Activated T-helper 2 cell treated with anti-CD3 and anti-CD28 coated beads, Interferon-gamma antibody, Interleukin-2, Interleukin-4, amounts not matched to agents 10 μg/mL and 5 μg/mL and 100 μg/mL, durations not matched to agents 14 hours and 24 hours and 36 hours (primary cell): ENCODE data around the gene C17orf75. TPM values are rescaled to one million over a fixed set of nuclear protein-coding genes. Genes with fewer than 3 reads are reported as not detected.

ENCODE experiments used
- DNase-seq: peaks from one replicate; pipeline ENCODE4 v3.0.0; 2021; ENCODE audit warnings: low spot score
- H3K27ac Mint-ChIP-seq: one replicate; pipeline ENCODE4 v1.8.0; 2021; ENCODE audit warnings: mixed read lengths
- H3K27me3 Mint-ChIP-seq: one replicate; pipeline ENCODE4 v1.8.0; 2021; ENCODE audit warnings: low read depth, mixed read lengths
- H3K36me3 Mint-ChIP-seq: one replicate; pipeline ENCODE4 v1.8.0; 2021; ENCODE audit warnings: low read depth, mixed read lengths
- H3K4me1 Mint-ChIP-seq: one replicate; pipeline ENCODE4 v1.8.0; 2021; ENCODE audit warnings: low read depth, mixed read lengths
- H3K4me3 Mint-ChIP-seq: one replicate; pipeline ENCODE4 v1.8.0; 2021; ENCODE audit warnings: low read depth, mild to moderate bottlenecking, moderate library complexity, mixed read lengths
- H3K9me3 Mint-ChIP-seq: one replicate; pipeline ENCODE4 v1.8.0; 2021; ENCODE audit warnings: mixed read lengths
- intact Hi-C: fragments of 100-400 bp; cut with micrococcal nuclease; formaldehyde crosslinking; loops from one replicate; pipeline ENCODE4 v1.15.1; 2023
- total RNA-seq: library from RNA; stranded (reverse); gene quantifications from 2 replicates; pipeline ENCODE4 v1.2.3, GENCODE V29; 2022

The C17orf75 gene
- total RNA-seq, 1 donor from 2014 or later: 25.6 TPM

GRCh38 chr17:32315171-32315570 lies 26.8 kb downstream of the C17orf75 start:
- intact Hi-C loops: no loop called here
- Mint-ChIP-seq H3K9me3 (no peaks in the 10 kb centered on the region), H3K4me1 (peaks cover 12% of the 10 kb centered on the region), H3K4me3 (no peak overlapping the region), H3K36me3 (no peaks in the 10 kb centered on the region), H3K27me3 (peaks cover 17% of the 10 kb centered on the region), H3K27ac (no peak overlapping the region)
- no peak for DNase-seq

GRCh38 chr17:32314636-32315035 lies 27.3 kb downstream of the C17orf75 start:
- H3K27me3 Mint-ChIP-seq: peaks cover 20% of the 10 kb centered on the region
- DNase-seq: no peak
- no peaks in the 10 kb centered on the region for H3K9me3 Mint-ChIP-seq
- intact Hi-C loops: no loop called here
- H3K4me3 Mint-ChIP-seq: no peak overlapping the region
- H3K36me3 Mint-ChIP-seq: no peaks in the 10 kb centered on the region
- H3K27ac Mint-ChIP-seq: no peak overlapping the region
- peaks cover 10% of the 10 kb centered on the region for H3K4me1 Mint-ChIP-seq

DNA sequence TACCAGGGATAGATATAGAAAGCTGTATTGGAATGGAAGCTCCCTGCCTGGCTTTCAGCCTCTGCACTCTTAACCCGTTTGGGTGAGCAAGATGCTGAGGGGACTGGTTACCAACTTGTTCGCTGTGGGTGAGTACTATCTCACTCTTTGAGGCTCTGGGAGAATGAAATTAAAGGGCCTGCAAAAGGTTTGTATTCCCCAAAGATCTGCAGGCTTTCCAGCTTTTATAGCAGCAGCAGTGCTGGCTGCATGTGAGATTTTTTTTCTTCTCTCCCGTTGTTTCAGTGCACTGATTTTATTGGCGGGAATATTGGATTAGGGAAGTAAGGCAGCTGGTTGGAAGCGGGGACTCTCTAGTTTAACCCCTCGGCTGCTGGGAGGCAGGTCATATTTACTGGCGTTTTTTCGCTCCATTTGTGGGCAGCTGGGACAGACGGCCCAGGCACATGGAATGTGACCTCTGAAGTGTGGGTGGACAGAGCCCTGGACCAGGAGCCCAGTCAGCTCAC lies 30.9 kb downstream of the C17orf75 start:
- Mint-ChIP-seq H3K36me3 (no peaks in the 10 kb centered on the region), H3K4me1 (no peaks in the 10 kb centered on the region), H3K27me3 (peaks cover 35% of the 10 kb centered on the region), H3K27ac (no peak overlapping the region), H3K4me3 (no peak overlapping the region), H3K9me3 (no peaks in the 10 kb centered on the region)
- intact Hi-C loops: no loop called here
- DNase-seq: no peak

DNA sequence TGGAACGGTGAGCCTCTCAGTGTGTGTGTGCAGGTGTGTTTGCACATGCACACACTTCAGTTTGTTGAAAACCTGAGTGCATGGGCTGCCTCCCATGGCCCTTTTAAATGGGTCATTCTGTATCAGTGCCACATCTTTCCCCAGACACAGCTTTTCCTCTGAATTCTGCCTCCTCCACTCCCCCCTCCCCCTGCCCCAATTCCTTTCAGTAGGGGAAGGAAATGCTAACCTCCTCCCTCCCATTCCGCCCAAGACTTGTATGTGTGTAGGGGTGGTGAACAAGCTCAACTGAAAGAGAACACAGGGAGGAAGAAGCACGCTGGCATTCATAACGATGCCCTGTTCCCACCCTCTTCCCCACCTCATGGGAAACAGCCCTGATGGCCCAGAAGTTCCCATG lies 34.3 kb downstream of the C17orf75 start:
- H3K27me3 Mint-ChIP-seq: peaks cover 27% of the 10 kb centered on the region
- no peaks in the 10 kb centered on the region for H3K36me3 Mint-ChIP-seq
- H3K4me1 Mint-ChIP-seq: no peaks in the 10 kb centered on the region
- H3K9me3 Mint-ChIP-seq: no peaks in the 10 kb centered on the region
- H3K4me3 Mint-ChIP-seq: no peak overlapping the region
- H3K27ac Mint-ChIP-seq: no peak overlapping the region
- no peak for DNase-seq
- intact Hi-C loops: no loop called here

GRCh38 chr17:32305049-32305448 lies 36.9 kb downstream of the C17orf75 start:
- Mint-ChIP-seq H3K27me3 (peaks cover 25% of the 10 kb centered on the region), H3K36me3 (no peaks in the 10 kb centered on the region), H3K9me3 (no peaks in the 10 kb centered on the region), H3K4me3 (no peak overlapping the region), H3K27ac (no peak overlapping the region), H3K4me1 (no peaks in the 10 kb centered on the region)
- intact Hi-C loops: no loop called here
- no peak for DNase-seq

DNA sequence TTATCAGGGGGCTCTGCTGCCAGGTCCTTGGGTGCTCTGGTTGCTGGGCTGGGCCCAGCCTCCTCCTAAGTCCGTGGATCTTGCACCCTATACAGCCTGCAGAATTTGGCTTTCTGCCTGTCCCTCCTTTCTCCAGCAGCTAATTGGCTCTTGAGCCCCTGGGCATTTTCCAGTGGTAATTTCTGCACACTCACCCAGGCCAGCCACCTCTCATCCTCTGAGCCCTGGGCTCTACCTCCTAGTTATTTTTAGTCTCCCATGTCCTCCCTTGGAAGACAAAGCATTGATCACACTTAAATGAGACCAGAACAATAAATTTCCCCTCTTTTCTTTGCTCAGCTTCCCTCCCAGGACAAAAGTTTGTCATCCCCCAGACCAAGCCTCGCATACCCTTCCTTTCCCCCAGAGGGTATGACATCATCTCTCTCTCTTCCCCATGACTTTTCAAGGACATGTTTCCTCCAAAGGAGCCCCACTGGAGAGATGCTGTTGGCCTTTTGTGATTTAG lies 38.1 kb downstream of the C17orf75 start:
- peaks cover 25% of the 10 kb centered on the region for H3K27me3 Mint-ChIP-seq
- no peak overlapping the region for H3K27ac Mint-ChIP-seq

DNA sequence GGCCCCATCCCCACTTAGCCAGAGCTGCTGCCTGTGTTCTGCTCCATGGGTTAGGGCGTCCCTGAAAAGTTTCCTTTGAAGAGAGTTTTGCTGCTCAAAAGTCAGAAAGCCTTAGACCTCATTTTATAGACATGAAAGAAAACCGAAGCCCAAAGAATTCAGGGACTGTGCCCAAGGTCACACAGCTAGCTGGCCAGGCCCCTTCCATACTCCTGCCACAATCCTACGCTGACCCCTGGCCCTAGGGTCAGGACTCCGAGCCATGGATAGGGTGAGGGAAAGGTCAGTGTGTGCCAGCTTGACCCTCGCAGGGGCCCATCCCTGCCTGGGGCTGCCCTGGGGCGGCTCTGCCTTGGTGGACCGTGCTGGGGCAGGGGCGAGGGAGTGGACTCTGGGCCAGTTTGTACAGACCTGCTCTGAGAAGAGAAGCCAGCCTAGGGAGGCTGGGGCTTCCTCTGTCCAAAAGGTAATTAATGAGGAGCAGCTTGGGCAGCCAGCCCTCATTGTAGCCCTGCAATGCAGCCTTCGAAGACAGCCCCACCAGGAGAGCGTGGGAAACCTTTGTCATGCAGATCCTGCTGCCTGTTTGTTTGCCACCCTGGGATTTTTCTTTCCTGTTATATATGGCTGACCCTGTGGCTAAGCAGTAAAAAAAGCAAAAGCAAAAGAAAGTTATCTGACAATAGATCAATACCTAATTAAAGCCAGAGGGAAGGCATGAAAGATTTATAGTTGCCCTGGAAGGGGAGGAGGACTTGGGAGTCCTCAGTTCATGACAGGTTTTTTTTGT lies 38.9 kb downstream of the C17orf75 start:
- DNase-seq: no peak
- intact Hi-C loops: no loop called here
- peaks cover 20% of the 10 kb centered on the region for H3K27me3 Mint-ChIP-seq
- H3K27ac Mint-ChIP-seq: no peak overlapping the region
- H3K4me1 Mint-ChIP-seq: no peaks in the 10 kb centered on the region
- no peaks in the 10 kb centered on the region for H3K36me3 Mint-ChIP-seq
- H3K4me3 Mint-ChIP-seq: no peak overlapping the region
- no peaks in the 10 kb centered on the region for H3K9me3 Mint-ChIP-seq

More for the DNA sequence above, 38.1 kb downstream of the C17orf75 start:
- Mint-ChIP-seq H3K9me3 (no peaks in the 10 kb centered on the region), H3K4me1 (no peaks in the 10 kb centered on the region), H3K36me3 (no peaks in the 10 kb centered on the region), H3K4me3 (no peak overlapping the region)
- intact Hi-C loops: no loop called here
- no peak for DNase-seq

- H3K36me3 Mint-ChIP-seq: no peaks in the 10 kb centered on the region
- no peaks in the 10 kb centered on the region for H3K9me3 Mint-ChIP-seq
- no peaks in the 10 kb centered on the region for H3K4me1 Mint-ChIP-seq
- no peak overlapping the region for H3K4me3 Mint-ChIP-seq
- no peak overlapping the region for H3K27ac Mint-ChIP-seq
- peaks cover 10% of the 10 kb centered on the region for H3K27me3 Mint-ChIP-seq
- no peak for DNase-seq
- intact Hi-C loops: no loop called here
Measured at GRCh38 chr17:32302037-32302436, 39.9 kb downstream of the C17orf75 start.

- no peak overlapping the region for H3K27ac Mint-ChIP-seq
- intact Hi-C loops: no loop called here
- peaks cover 8% of the 10 kb centered on the region for H3K27me3 Mint-ChIP-seq
- H3K9me3 Mint-ChIP-seq: no peaks in the 10 kb centered on the region
- no peak for DNase-seq
- no peak overlapping the region for H3K4me3 Mint-ChIP-seq
- H3K4me1 Mint-ChIP-seq: no peaks in the 10 kb centered on the region
- H3K36me3 Mint-ChIP-seq: no peaks in the 10 kb centered on the region
Measured at GRCh38 chr17:32299580-32300164, 42.3 kb downstream of the C17orf75 start.

GRCh38 chr17:32298721-32299579 lies 43.0 kb downstream of the C17orf75 start:
- intact Hi-C loops: no loop called here

GRCh38 chr17:32298298-32298697 lies 43.7 kb downstream of the C17orf75 start:
- Mint-ChIP-seq H3K27ac (no peak overlapping the region), H3K4me1 (peaks cover 2% of the 10 kb centered on the region), H3K4me3 (no peak overlapping the region), H3K36me3 (no peaks in the 10 kb centered on the region), H3K9me3 (no peaks in the 10 kb centered on the region), H3K27me3 (peaks cover 6% of the 10 kb centered on the region)
- DNase-seq: no peak
- intact Hi-C loops: no loop called here

More at GRCh38 chr17:32298721-32299579, 43.0 kb downstream of the C17orf75 start:
- Mint-ChIP-seq H3K4me3 (no peak overlapping the region), H3K27ac (no peak overlapping the region), H3K4me1 (peaks cover 2% of the 10 kb centered on the region), H3K36me3 (no peaks in the 10 kb centered on the region), H3K27me3 (peaks cover 8% of the 10 kb centered on the region), H3K9me3 (no peaks in the 10 kb centered on the region)
- no peak for DNase-seq

DNA sequence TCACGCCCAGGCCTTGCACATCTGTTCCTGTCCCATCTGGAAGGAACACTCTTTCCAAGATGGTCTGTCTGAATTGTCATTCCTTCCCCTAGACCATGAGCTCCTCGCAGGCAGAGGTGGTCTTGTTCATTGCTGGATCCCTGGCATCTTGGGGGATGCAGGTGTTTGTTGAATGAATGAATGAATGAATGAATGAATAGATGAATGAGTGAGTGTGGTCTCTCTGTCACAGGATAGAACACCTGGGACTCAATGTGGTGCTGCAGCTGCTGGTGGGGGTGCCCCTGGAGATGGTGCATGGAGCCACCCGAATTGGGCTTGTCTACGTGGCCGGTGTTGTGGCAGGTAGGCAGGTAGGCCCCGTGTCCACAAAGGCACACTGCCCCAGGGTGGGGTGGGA lies 44.1 kb downstream of the C17orf75 start:
- Mint-ChIP-seq H3K27ac (no peak overlapping the region), H3K36me3 (no peaks in the 10 kb centered on the region), H3K4me3 (no peak overlapping the region), H3K9me3 (no peaks in the 10 kb centered on the region), H3K4me1 (peaks cover 2% of the 10 kb centered on the region), H3K27me3 (peaks cover 6% of the 10 kb centered on the region)
- no peak for DNase-seq
- intact Hi-C loops: no loop called here
